NCI-H1417 (cell line): ENCODE results near the gene MORN2.
A peak's percentile ranks its signal among the peaks of the same experiment; 100 is the strongest.
"Not testable (repeated sequence)": the region's sequence is repeated elsewhere in the genome, so short reads cannot be mapped to it uniquely, and the experiment has no call there.

Experiments
- DNase-seq, 3 experiments: peaks; one replicate each; lab custom pipeline; 2025; lab: John Stamatoyannopoulos, UW

Gene MORN2

GRCh38 chr2:38875576-38876367, at the start of gene MORN2, which contains the start of gene DHX57:
Gene MORN2 (plus strand): TSS chr2:38875976.
Gene DHX57 (minus strand): TSS chr2:38875934. CDS start chr2:38868405, 7,529 bp downstream.
- peak; percentile 83 to 91 (median 89) for DNase-seq

DNA sequence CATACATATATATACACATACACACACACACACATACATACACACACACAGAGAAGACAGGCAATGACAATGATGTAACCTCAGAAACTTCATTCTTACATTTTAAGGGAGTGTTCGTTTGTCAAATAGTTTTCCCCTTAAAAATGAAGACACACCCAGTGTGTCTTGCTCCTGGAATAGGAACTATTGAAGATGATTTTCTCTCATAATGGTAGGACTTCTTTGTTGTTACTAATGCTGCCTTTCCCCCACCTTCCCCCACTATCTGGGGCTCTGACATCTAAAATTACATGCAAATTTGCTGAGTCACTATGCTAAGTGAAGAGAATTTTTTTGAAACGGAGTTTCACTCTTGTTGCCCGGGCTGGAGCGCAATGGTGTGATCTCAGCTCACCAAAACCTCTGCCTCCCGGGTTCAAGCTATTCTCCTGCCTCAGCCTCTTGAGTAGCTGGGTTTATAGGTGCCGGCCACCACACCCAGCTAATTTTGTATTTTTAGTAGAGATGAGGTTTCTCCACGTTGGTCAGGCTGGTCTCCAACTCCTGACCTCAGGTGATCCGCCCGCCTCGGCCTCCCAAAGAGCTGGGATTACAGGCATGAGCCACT, 48.1 kb upstream of the MORN2 start:
- not testable (repeated sequence) for DNase-seq

GRCh38 chr2:38828460-38828859, 47.3 kb upstream of the MORN2 start:
- no peak for DNase-seq

DNA sequence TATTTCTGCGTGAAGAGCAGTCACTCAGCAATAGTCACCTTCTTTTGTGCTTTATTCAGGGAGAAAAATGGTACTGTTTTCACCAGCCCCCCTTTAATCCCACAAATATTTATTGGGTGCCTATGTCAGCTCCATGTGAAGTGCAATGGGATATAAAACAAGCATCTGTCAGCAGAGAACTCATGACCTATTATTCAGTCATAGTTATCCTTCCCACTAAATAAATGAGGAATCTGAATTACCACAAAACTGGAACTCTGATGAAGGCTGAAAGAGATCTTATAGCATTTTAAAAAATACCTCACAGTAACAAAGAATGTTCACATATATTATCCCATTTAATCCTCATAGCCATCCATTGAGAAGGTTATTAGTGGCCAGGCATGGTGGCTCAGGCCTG, 45.8 kb upstream of the MORN2 start:
- DNase-seq: no peak

GRCh38 chr2:38830526-38831159, 45.1 kb upstream of the MORN2 start:
- DNase-seq: no peak

DNA sequence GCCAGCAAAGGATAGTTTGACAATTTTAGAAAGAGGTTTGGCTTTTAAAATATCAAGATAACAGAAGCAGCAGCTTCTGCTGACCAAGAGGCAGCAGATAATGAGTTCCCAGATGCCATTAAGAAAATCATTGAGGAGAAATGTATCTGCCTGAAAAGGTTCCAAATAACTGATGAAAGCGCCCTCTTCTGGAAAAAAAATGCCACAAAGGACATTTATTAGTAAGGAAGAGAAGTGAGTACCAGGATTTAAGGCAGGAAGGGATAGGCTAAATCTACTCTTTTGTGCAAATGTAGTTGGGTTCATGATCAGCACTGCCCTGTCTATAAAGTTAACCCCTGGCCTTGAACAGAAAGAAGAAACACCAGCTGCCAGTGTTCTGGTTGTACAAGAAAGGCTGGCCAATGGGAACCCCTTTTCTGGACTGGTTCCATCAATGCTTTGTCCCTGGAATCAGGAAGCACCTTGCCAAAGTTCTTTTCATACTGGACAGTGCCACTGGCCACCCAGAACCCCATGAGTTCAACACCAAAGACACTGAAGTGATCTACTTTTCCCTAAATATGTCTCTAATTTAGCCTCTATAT, 40.7 kb upstream of the MORN2 start:
- DNase-seq: peak; percentile 22 to 74 (median 32)

DNA sequence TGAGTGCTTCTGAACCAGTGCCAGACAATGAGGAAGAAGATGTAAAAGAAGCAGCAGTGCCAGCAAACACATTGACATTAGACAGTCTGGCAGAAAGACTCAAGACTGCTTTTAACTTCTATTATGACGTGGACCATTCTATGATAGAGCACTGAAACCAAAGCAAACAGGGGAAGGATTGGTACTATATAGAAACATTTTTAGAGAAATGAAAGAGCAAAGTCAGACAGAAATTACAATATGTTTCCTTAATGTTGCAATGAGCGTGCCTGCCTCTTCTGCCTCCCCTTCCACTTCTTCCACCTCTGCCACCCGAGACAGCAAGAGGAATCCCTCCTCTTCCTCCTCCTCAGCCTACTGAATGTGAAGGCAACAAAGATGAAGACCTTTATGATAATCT, 39.8 kb upstream of the MORN2 start:
- no peak for DNase-seq

- DNase-seq: no peak
Observed at GRCh38 chr2:38836791-38837190, 39.0 kb upstream of the MORN2 start.

DNA sequence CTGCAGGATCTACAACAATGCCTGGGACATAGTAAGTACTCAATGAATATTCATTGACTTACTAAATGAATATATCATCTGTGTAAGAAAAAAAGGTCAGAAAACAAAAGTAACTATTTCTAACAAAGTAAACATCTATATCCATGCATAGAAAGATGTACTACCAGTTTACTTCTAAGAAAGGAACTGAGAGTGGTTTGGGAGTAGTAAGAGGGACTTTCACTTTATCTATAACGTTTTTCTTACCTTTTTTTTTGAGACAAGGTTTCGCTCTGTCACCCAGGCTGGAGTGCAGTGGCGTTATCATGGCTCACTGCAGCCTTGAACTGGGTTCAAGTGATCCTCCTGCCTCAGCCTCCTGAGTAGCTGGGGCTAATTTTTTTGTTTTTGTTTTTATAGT, 25.7 kb upstream of the MORN2 start:
- no peak for DNase-seq

DNA sequence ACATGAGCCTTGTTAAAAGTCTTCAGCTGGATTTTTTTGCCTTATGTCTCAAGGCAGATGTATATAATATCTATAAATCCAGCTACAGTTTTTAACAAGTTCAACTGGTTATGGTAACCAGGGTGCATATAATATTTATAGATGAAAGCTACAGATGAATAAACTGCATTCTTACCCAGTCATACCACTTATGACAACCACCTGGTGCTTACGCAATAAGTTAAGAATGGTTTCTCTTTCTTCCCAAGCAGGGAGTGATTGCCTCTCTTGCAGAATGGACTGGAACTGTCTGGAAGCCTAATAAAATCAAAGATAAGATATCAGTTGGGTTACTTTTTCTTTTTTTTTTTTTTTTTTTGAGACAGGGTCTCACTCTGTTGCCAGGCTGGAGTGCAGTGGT, 19.6 kb upstream of the MORN2 start:
- no peak for DNase-seq

DNA sequence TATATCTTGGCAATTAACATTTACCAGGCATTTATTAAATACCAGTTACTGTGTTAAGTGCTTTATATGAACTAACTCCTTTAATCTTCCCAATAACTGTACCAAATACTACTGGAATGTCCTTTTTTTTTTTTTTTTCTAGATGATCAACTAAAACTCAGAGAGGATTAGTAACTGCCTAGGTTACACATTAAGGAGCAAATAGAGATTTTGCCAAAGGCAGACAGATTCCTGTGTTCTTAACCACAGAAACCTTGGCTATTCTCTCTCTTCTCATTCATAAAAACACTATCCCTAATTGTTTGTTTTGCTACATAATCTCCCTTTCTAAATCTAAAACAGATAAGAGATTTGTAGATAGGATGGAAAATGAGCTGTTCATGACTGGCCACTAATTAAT, 13.3 kb upstream of the MORN2 start:
- DNase-seq: no peak

DNA sequence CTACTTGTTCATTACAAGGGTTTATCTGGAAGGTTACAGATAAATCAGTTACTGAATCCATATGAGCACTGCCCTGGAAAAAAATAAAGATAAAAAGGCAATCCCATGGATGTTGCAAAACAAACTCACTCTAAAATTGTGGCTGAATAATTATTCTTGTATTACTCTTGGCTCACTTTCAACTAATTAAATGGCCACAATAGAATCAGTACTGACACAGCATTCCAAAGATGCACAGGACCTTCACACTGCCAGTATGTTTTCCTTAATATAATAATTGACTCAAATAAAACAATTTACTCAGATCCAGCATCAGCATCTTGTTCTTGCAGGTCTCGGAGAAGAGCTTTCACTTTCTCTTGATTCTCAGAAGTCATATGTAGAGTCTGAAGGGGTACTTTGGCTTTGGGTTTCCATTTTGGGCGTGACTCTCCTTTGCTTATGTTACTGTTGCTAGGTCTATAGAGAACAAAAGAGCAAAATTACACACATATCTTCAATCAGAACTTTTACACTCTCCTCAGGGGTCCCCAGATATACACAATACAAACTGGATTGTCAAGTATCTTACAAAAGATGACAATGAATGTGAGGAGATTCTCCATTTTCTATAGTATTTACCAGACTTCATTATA, 12.6 kb upstream of the MORN2 start:
- no peak for DNase-seq

GRCh38 chr2:38866773-38867443, 8.9 kb upstream of the MORN2 start:
- no peak for DNase-seq

DNA sequence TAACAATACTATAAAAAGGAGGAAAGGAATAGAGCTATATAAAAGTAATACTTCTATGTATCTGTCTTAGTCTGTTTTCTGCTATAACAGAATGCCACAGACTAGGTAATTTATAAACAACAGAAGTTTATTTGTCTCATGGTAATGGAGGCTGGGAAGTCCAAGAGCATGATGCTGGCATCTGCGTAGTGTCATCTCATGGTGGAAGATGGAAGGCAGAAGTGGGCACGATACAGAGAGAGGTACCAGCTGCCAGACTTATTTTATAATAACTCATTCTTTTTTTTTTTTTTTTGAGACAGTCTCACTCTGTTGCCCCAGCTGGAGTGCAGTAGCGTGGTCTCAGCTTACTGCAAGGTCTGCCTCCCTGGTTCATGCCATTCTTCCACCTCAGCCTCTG, 4.3 kb upstream of the MORN2 start:
- no peak for DNase-seq

DNA sequence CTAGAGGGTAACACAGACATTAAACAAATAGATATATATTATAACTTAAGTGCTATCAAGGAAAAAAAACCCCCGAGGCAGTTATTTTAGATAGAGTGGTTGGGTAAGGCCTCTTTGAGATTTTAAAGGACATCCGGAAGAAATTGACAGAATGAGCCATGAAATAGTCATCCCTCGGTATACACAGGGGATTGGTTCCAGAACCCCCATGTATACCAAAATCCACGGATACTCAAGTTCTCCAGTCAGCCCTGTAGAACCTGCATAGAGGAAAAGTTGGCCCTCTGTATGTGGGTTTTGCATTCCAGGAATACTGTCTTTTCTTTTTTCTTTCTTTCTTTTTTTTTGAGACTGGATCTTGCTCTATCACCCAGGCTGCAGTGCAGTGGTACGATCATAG, 2.0 kb upstream of the MORN2 start:
- DNase-seq: no peak

- DNase-seq: no peak
Observed at GRCh38 chr2:38875227-38875575, 575 bp upstream of the MORN2 start.

- peak in 1 of 3 experiments; percentile 10 for DNase-seq
Observed at GRCh38 chr2:38876407-38876806, 631 bp downstream of the MORN2 start.

GRCh38 chr2:38886063-38886462, 10.3 kb downstream of the MORN2 start:
- DNase-seq: no peak

DNA sequence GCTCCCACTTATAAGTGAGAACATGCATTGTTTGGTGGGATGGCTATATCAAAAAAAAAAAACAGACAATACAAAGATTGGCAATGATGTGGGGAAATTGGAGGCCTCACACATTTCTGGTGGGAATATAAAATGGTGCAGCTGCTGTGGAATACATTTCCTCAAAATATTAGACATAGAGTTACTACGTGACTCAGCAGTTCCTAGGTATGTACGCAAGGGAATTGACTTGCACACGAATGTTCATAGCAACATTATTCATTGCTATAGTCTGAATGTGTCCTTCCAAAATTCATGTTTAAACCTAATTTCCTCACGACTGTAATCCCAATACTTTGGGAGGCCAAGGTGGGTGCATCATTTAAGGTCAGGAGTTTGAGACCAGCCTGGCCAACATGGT, 11.6 kb downstream of the MORN2 start:
- no peak for DNase-seq

- DNase-seq: no peak
Observed at GRCh38 chr2:38887902-38888554, 12.3 kb downstream of the MORN2 start.

DNA sequence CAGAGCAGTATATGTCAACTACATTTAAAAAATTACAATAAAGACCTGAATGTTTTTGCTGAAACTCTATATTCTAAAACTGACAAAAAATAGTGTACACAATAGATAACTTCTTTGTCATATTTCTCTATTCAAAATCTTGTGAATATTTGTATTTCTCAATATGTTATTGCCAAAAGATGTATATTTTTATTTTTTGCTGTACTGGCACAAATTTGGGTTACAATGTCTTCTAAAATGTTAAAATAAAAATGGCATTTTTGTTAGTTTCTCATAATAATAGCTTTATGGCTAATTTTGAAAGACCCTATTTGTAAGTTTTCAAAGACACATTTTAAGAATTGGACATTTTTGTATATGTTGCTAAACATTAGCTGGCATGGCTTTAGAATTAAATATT, 13.3 kb downstream of the MORN2 start:
- DNase-seq: no peak
